Measurements from ENCODE around the gene MYBPC1.

DNA sequence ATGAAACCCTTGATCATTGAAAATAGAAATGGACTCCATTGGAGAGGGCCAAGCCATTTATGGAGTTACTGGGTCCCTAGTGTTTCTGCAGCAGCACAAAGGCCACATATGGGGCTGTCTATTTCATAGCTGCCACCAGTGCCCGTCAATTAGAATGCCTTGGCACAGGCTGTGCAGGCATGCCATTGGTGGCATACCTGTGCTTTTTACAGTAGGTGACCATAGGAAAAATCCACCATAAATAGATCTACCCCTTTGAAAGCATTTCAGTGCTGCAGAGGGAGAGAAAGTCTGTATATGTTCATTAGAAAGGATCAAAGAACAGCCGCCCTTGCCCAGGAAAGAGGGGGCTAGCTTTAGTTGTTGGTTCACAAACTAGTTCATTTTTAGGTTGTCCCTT, 13.1 kb downstream of the MYBPC1 start:
- TF ChIP-seq POLR2A (IDR thresholded peaks at IDR 0.05): no peak
- TF ChIP-seq, protein P1, sequence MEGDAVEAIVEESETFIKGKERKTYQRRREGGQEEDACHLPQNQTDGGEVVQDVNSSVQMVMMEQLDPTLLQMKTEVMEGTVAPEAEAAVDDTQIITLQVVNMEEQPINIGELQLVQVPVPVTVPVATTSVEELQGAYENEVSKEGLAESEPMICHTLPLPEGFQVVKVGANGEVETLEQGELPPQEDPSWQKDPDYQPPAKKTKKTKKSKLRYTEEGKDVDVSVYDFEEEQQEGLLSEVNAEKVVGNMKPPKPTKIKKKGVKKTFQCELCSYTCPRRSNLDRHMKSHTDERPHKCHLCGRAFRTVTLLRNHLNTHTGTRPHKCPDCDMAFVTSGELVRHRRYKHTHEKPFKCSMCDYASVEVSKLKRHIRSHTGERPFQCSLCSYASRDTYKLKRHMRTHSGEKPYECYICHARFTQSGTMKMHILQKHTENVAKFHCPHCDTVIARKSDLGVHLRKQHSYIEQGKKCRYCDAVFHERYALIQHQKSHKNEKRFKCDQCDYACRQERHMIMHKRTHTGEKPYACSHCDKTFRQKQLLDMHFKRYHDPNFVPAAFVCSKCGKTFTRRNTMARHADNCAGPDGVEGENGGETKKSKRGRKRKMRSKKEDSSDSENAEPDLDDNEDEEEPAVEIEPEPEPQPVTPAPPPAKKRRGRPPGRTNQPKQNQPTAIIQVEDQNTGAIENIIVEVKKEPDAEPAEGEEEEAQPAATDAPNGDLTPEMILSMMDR (IDR thresholded peaks at IDR 0.05): no peak
